ENCODE data around the gene SCAND1. TPM values are rescaled to one million over a fixed set of nuclear protein-coding genes. Genes with fewer than 3 reads are reported as not detected.
A peak's percentile ranks its signal among the peaks of the same experiment; 100 is the strongest.
"Not testable (repeated sequence)": the region's sequence is repeated elsewhere in the genome, so short reads cannot be mapped to it uniquely, and the experiment has no call there.

Gene SCAND1
- total RNA-seq, 1 experiment from 2014 or later, result 123 TPM

DNA sequence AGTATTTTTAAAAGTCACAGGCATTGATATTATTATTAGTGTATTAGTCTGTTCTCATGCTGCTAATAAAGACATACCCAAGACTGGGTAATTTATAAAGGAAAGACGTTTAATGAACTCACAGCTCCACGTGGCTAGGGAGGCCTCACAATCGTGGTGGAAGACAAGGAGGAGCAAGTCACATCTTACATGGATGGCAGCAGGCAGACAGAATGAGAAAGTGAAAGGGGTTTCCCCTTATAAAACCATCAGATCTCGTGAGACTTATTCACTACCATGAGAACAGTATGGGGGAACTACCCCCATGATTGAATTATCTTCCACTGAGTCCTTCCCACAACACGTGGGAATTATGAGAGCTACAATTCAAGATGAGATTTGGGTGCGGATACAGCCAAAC lies 5.0 kb upstream of the SCAND1 start:
- DNase-seq (ENCODE audit: low spot score), result not testable (repeated sequence)

DNA sequence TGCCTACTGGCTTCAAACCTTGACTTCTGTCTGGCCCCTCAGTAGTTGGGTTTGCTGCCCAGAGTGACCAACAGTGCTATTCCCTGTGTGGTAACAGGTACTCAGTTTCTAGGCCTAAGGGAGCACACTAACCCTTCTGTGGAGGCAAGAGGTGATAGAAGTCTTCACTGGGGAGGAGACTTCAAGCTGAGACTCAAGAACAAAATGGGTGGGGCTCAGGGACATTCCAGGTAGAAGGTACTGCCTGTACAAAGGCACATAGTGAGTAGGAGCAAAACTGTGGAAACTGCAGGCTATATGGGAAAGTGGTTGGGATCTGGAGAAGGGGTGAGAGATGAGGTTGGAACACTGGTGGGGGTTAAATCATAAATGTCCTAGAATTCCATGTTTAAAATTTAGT lies 2.3 kb upstream of the SCAND1 start:
- no peak for DNase-seq (ENCODE audit: low spot score)

DNA sequence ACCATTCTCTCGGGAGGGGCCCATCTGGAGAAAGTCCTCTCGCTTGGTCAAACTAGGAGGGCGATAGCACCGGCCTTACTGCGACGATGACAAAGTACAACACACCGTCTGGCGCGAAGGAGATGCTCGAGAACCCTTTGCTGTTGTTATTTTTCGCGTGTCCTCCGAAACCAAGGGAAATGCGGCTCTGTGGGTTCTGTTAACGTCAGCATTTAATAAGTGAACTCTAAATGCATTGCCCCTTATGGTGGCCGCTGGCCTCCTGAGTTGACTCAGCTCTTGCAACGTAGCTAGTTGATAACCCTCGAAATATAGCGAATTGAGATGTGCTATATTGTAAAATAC lies 577 bp upstream of the SCAND1 start:
- DNase-seq (ENCODE audit: low spot score), result peak; percentile 29

DNA sequence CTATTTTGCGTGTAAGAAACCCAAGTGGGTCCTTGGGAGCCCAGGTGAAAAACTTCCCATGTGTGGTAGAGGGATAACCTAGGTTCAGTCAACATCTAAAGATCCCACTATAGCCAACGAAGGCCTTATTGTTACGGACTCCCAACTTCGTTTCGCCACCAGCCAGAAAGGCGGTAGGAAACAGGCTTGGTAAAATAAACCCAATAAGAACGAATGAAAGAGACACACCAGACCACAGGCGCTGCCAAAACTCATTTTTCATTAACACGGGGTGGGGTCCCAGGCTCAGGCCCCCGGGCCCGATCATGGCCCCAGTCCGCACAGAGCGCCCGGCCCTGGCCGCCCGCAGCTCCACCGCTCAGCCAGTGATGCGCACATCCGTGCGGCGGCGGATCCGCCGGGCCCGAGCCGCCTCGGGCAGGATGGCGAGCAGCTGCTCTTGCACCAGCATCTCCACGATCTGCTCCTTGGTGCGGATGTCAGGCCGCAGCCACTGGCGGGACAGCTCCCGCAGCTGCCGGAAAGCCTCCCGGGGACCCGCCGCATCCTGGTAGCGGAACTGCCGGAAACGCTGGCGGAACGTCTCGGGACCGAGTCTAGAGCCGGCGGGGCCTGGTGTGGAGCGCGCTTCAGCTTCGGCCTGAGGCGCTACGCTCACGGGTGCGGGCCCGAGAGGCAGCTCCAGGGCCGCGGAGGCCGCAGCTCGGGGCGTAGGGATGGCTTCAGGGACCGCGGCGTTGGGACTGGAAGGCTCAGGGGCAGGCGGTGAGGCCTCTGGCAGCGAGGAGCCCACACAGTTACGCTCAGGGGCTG lies 709 bp downstream of the SCAND1 start:
- peak; percentile 14 for DNase-seq (ENCODE audit: low spot score)

DNA sequence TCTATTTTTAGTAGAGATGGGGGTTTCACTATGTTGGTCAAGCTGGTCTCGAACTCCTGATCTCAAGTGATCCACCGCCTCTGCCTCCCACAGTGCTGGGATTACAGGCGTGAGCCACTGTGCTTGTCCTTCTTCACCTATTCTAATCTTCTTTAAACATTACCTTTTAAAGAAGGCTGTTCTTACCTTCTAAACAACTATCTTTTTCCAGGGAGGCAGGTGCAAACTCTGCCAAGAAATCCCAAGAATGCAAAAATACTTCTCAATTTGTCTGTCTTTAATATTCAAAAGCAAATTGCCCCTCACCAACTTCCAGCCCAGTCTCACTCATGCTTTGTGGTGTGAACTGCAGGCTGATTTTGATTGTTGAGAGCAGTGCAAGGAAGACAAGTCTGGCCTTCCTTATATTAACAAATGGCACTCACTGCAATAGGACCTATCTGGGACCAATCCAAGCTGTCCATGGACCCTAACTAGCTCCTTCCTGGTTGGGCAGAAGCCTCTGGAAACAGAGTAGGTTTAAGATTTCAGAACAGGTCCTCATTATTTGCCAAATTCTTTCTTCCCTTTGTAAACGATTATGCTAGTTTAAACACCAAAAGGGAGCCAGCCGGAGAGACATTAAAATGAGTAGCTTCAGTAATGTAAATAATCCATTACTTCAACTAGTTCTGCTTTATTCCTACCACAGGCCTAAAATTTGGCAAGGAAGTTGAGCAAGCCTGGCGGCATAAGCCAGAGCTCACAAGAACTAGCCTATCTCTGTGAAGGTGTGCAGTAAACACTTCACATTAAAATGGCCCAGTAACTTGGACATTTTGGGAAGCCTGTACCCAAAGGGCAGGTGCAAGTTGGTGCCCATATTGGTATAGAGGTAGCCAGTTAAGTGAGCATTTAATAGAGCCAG lies 1.6 kb downstream of the SCAND1 start:
- no peak for DNase-seq (ENCODE audit: low spot score)

DNA sequence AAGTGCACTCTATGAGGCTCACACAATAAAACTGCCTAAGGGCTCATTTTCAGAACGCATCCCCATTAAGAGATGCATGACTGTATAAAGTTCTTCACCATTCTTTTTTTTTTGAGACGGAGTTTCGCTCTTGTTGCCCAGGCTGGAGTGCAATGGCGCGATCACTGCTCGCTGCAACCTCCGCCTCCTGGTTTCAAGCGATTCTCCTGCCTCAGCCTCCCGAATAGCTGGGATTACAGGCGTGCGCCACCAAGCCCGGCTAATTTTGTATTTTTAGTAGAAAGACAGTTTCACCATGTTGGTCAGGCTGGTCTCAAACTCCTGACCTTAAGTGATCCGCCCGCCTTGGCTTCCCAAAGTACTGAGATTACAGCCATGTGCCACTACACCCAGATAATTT lies 2.2 kb downstream of the SCAND1 start:
- DNase-seq (ENCODE audit: low spot score), result not testable (repeated sequence)

DNA sequence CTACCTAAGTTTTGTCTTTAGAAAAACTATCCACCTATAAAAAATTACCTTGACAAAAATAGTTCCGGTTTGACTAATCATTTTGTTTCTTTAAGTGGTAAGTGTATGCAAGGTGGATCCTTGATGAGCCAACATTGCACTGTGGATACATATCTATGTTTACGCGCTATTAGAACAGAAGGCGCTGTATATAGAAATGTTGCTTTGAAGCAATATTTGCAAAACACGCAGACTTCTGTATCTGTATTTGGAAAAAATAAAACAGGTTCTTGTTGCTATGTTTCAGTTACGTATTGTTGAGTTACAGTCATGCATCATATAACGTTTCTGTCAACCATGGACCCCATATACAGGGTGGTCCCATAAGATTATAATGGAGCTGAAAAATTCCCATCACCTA lies 4.2 kb downstream of the SCAND1 start:
- DNase-seq (ENCODE audit: low spot score), result no peak

DNA sequence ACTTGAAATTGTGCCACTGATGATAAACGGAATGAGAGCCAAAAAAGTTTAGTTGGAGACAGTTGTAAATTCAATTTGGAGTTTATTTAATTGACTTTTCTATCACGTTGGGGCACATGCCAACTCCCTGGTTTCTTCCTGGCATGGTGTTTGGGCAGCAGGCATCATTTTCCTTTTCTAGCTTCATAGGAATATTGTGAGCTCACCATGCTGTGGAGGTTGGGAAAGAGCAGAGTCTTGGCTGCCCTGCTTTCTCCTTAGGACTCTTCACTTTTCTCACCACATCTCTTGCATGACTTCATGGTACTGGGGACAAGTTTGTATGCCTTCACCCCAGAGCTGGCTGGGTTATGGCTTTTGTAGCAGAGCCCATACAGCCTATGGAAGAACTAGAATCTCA lies 6.4 kb downstream of the SCAND1 start:
- DNase-seq (ENCODE audit: low spot score), result no peak

DNA sequence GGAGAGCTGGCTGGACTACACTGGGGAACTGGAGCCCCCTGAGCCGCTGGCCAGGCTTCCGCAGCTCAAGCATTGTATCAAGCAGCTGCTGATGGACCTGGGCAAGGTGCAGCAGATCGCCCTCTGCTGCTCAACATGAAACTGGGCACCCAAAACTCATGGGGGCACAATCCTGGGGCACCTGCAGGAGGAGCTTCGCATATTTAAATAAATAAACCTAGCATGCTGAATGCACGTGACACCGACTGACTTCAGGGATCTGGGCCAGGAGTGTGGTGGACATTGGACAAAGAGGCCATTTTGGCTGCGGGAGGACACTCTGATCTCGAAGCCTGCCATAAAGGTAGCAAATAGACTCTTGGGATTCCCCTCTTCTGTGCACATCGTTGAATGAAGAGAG lies 6.8 kb downstream of the SCAND1 start:
- peak; percentile 38 for DNase-seq (ENCODE audit: low spot score)

DNA sequence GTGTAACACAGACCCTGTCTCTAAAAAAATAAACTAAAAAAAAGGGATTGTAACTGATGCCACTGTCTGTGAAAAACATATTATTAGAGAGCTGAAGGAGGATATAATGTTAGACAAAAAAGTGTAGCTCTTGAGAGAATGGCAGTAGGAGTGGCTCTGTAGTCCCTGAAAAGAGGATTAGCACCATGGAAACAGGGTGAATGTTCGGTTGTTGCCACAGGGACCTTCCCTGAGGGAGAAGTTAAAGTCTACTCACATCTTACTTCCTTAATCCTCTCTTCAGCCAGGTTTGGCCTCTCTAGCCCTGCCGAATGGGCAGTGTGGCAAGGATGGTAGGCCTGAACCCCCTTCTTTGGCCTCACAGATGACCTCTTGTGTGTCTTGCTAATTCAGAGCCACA lies 12.1 kb downstream of the SCAND1 start:
- DNase-seq (ENCODE audit: low spot score), result no peak

DNA sequence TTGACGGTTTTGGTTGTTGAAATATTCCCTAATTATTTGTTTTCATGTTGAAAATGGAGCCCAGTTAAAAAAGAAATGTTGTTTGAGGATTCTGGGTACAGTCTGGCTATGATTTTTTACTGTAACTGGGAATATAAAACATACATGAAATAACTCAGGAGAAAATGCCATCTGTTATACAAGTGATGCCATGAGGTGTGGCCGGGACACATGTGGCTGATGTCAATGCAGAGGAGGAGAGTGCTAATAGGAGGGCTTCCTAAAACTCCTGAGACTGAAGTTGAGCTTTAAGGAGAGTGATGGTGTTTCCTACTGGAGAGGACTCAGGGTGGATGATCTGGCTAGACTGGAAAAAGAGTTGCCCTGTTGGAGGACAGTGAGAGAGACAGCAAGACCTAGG lies 12.7 kb downstream of the SCAND1 start:
- no peak for DNase-seq (ENCODE audit: low spot score)

DNA sequence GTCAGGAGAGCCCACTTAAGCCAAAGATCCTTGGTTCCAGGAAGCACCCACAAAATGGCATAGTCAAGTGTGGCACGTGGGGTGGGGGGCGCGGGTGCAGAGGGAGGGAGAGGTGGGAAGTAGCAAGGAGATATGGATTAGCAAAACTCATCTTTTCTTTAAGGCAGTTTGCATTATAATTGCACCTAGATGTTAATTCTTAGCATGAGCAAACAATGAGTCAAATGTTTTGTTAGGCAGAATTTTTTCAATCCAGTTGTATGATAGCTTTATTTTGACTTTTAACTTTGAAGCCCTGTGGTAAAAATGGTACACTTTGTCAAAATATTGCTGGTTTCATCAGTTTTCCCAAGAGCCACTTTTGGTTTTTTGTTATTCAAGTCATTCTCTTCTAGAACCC lies 15.0 kb downstream of the SCAND1 start:
- DNase-seq (ENCODE audit: low spot score), result no peak

DNA sequence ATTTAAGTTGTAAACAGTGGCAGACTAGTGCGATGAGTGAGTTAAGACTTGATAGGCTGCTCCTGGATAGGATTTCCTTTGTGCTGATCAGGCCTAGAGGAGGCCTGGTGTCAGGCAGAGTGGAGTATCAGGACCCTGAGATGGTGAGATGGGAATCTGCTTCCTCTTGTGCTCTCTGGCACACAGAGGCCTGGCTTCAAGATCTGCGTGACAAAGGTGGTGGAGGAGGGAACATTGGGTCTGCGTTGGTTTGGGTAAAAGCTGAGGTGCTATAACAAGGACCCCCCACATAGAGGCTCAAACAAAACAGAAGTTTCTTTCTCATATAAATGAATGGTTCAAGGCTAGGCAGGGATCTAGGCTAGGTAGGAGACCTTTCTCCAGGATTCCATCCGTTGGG lies 20.3 kb downstream of the SCAND1 start:
- DNase-seq (ENCODE audit: low spot score), result no peak

DNA sequence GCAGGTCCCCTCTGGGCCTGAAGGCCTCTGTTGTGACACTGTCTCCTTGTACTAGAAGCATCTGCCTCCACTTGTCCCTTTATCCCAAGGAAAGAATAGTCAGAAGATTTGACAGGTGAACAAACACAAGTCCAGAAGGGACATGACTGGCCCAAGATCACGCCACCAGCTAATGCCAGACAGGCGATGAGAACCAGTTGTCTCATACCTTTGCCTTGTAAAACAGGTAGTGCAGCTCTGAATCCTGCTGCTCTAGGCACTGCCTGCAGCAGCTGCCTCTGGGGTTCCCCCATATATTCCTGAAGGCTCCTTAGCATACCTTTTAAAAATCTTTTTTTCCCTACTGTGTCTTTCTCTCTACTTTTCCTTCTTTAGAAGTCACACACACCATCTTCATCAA lies 25.0 kb downstream of the SCAND1 start:
- no peak for DNase-seq (ENCODE audit: low spot score)

DNA sequence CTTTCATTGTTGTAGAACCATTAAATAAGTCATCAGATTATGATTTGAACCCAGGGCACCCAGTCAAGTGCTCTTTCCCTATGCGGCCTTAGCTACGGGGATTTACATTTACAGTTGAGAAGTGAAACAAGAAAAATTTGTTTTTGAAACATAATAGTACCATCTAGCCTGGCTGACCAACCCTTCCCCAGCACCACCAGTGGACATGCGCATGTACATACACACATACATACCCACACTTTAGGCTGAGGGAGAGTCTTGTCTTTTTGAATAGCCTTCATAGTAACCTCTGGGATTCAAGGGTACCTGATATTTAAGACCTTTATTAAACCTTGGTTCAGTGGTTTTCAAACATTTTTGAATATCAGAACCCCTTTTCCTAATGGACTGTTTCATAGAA lies 33.8 kb downstream of the SCAND1 start:
- DNase-seq (ENCODE audit: low spot score), result no peak

DNA sequence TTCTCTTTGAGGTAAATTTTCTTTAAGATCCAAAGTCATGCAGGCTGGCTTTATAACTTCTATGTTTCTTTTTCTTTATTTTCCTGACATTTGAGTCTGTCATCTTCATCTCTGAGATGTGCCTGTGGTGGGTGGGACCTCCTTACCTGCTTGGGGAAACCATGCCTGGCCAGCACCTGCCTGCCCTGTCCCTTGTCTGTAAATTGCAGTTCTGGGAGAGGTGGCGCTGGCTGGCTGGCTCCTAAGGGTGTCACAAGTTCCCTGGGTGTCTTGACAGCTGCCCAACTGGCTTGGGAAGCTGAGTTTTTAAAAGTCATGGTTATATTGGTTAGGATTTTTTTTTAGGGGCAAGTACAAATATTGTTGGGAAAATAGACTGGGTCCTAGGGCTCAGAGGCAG lies 36.3 kb downstream of the SCAND1 start:
- DNase-seq (ENCODE audit: low spot score), result no peak

DNA sequence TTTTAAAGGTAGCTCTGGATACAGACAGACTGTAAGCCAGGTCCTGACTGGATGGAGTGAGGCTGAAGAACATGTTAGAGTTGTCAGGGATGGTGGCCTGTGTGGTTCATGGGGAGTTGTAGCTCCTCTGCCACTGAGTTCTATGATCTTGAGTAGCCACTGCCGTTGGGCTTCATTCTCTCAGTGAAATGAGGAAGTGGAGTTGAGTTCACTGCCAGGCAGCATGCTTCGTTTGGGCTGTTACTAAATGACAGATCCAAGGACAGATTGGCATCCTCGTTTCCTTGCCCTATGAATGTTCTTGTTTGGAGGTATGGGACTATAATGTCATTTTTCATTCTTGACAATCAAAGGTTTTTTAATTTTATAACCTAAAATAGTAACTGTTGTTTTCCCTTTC lies 37.2 kb downstream of the SCAND1 start:
- DNase-seq (ENCODE audit: low spot score), result no peak

DNA sequence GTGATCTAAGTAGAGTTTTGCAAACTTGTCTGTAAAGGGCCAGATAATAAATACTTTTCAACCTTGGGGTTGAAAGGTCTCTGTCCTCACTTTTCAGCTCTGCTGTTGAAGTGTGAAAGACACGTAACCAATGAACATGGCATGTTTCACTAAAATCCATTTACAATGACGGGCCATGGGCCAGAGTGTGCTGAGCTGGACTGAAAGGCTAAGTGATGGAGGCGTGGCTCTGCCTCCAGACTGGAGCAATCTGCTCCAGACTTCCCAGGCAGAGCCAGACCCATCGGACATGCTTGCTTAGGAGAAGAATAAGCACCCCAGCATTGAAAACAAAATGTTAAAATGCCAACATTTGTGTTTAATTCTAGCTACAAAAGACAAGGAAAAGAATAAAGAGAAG lies 41.4 kb downstream of the SCAND1 start:
- DNase-seq (ENCODE audit: low spot score), result no peak

DNA sequence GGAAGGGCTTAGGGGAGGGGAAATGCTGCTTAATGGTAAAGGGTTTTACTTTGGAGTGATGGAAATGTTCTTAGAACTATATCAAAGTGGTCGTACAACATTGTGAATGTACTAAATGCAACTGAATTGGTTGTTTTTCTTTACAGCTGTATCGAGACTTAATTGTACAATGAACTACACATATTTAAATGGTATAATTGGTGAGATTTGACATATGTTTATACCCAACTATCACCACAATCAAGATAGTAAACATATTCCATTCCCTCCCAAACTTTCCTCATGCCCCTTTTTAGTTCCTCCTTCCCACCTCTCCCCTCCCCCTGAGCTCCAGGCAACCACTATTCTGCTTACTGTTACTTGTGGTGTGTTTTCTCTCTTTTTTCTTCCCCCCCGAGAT lies 44.0 kb downstream of the SCAND1 start:
- no peak for DNase-seq (ENCODE audit: low spot score)

DNA sequence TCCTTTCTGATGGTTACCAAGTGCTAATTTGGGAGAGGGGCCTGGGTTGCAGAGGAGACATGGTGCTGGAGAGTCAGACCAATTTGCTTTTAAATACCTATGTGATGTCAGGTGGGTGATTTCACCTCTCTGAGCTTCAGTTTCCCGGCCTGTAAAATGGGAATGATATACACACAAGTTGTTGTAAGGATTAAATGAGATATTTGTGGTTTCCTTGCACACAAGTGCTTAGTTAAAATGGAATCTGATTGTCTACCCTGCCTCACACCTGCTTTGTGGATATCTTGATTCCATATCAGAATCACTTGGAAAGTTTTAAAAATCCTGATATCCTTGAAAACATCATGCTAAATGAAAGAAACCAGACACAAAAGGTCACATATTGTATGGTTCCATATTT lies 44.5 kb downstream of the SCAND1 start:
- no peak for DNase-seq (ENCODE audit: low spot score)

DNA sequence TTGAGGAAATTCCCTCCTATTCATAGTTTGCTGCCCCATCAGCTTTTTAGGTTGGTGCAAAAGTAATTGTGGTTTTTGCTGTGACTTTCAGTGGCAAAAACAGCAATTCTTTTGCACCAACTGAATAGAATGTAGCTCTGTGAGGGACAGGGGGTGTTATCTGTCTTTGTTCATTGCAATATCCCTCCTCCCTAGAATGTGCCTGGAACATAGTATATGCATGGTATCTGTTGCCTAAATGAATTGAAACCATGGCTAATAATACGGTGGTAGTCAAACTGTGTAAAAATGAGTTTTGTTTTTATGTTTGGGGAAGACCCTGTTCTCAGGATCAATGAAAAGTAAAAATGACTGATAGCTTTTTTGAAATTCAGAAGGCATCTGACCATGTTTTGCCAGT lies 45.1 kb downstream of the SCAND1 start:
- DNase-seq (ENCODE audit: low spot score), result no peak

DNA sequence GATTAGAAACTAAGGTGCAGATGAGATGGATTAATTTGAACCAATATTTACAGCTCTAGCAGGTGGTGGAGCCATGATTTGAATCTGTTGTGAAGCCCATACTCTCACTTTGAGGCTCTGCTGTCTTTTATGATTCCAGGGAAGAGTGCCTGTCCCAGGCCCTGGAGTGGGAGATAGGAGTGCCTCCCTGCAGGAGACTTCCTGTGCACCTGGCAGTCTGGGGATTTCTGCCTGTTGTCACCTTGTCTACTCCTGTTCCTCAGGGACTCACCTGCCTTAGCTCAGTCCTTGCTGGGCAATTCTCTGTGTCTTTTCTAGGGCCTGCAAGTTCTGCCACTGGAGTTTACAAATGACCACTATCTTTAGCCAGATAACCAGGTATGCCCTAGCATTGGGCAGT lies 46.3 kb downstream of the SCAND1 start:
- DNase-seq (ENCODE audit: low spot score), result no peak

DNA sequence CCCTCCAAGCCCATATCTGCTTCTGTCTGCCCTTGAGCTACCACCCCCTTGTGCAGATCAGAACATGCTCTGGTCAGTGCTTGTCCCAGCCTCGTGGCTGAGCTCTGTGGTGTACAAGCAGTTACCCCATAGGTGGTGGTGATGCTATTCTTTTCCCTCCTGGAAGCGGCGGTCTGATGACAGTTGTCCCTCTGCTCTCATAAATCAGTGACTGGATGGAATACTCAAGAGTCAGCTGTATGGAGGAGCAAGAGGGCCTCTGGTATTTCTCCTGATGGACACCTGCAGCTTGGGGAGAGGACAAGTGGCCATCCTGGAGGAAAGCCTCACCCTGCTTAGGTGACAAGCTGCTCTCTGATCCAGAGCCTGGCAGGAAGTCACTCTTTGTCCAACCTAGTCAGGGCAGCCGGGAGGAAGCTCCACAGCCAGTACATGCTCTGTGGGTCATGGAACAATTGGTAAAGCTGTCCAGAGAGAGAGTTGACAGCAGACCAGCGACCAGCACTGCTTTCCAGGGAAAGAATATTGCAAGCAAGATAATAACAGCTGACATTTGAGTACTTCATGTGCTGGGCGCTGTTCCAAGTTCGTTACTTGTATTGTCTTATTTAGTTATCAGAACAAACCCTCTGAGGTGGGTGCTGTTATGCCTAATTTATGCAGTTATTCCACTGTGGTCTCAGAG lies 47.1 kb downstream of the SCAND1 start:
- no peak for DNase-seq (ENCODE audit: low spot score)

All from A172 (cell line).